Gastrocnemius medialis (tissue), 4 donors: ENCODE results near the gene ZNHIT3.

Experiments
- CTCF ChIP-seq, 5 experiments: fragments of 450-650 bp in 3 of 5; fragments of 200-600 bp in 2 of 5; sonication (generic) in 2 of 5; IDR thresholded peaks in 4 of 5; conservative IDR thresholded peaks in 1 of 5; 1 replicate in 4 of 5; 2 replicates in 1 of 5; pipeline ENCODE4 v1.5.1; 2016 to 2019; ENCODE audit warnings: antibody characterized with exemption in 5 of 5, mild to moderate bottlenecking in 3 of 5, moderate library complexity in 3 of 5
- POLR2A ChIP-seq, 2 donors: fragments of 450-650 bp; IDR thresholded peaks; one replicate each; pipeline ENCODE4 v1.6.1; 2017; ENCODE audit warnings: antibody characterized with exemption in 2 of 2, mild to moderate bottlenecking in 2 of 2, moderate library complexity in 2 of 2

- TF ChIP-seq CTCF (IDR thresholded peaks at IDR 0.05 in 4 of 5, conservative IDR thresholded peaks at IDR 0.05 in 1 of 5) (no peak), POLR2A (IDR thresholded peaks at IDR 0.05) (no peak)
Observed at GRCh38 chr17:36509272-36509985, 22.9 kb downstream of the ZNHIT3 start.
